Measurements from ENCODE around the gene NFIX. TPM values are rescaled to one million over a fixed set of nuclear protein-coding genes. Genes with fewer than 3 reads are reported as not detected.
A peak's percentile ranks its signal among the peaks of the same experiment; 100 is the strongest.

Gene NFIX
- total RNA-seq, 1 experiment from 2014 or later = 144 TPM

DNA sequence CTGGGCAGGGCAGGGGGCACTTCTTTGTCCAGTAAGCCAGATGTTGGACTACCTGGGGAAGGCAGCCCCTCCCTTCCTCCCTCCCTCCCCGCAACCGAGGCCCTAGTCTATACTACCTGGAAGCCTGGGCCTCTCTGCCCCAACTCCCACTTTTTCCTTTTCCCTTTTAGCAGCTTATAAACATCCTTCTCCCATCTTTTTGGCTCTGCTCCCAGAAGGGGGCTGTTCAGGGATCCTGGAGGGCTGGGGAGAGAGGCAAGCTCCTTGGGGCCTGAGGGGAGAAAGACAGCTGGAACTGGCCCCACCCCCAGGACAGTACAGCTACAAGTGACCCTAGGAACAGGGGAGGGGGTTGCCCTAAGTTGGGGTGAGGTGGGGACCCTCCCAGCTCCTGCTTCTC is 62.5 kb downstream of the NFIX start:
- Histone ChIP-seq H3K27ac (ENCODE audit: low read length) (peak overlapping the region; percentile 99), H3K4me3 (ENCODE audit: low read depth in 2 of 2, low read length in 2 of 2) (no peak overlapping the region), H3K27me3 (ENCODE audit: control insufficient read depth, insufficient read depth, low read length) (no peaks in the 10 kb centered on the region), H3K36me3 (ENCODE audit: control insufficient read depth, insufficient read depth, low read length) (no peaks in the 10 kb centered on the region), H3K9me3 (ENCODE audit: control insufficient read depth, insufficient read depth, low read depth, low read length) (no peaks in the 10 kb centered on the region), H3K4me1 (ENCODE audit: control insufficient read depth, insufficient read depth, low read length) (peaks cover 95% of the 10 kb centered on the region)
- TF ChIP-seq, protein P1, sequence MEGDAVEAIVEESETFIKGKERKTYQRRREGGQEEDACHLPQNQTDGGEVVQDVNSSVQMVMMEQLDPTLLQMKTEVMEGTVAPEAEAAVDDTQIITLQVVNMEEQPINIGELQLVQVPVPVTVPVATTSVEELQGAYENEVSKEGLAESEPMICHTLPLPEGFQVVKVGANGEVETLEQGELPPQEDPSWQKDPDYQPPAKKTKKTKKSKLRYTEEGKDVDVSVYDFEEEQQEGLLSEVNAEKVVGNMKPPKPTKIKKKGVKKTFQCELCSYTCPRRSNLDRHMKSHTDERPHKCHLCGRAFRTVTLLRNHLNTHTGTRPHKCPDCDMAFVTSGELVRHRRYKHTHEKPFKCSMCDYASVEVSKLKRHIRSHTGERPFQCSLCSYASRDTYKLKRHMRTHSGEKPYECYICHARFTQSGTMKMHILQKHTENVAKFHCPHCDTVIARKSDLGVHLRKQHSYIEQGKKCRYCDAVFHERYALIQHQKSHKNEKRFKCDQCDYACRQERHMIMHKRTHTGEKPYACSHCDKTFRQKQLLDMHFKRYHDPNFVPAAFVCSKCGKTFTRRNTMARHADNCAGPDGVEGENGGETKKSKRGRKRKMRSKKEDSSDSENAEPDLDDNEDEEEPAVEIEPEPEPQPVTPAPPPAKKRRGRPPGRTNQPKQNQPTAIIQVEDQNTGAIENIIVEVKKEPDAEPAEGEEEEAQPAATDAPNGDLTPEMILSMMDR (IDR thresholded peaks at IDR 0.05) = no peak
- TF ChIP-seq TCF7L2 (IDR thresholded peaks at IDR 0.05; ENCODE audit: low read depth, low read length) (no peak), SIN3A (IDR thresholded peaks at IDR 0.05; ENCODE audit: borderline replicate concordance, insufficient read depth, low read depth, low read length) (no peak), POLR2AphosphoS5 (IDR thresholded peaks at IDR 0.05; ENCODE audit: low read depth, low read length) (no peak)
- TF ChIP-seq, protein P2, sequence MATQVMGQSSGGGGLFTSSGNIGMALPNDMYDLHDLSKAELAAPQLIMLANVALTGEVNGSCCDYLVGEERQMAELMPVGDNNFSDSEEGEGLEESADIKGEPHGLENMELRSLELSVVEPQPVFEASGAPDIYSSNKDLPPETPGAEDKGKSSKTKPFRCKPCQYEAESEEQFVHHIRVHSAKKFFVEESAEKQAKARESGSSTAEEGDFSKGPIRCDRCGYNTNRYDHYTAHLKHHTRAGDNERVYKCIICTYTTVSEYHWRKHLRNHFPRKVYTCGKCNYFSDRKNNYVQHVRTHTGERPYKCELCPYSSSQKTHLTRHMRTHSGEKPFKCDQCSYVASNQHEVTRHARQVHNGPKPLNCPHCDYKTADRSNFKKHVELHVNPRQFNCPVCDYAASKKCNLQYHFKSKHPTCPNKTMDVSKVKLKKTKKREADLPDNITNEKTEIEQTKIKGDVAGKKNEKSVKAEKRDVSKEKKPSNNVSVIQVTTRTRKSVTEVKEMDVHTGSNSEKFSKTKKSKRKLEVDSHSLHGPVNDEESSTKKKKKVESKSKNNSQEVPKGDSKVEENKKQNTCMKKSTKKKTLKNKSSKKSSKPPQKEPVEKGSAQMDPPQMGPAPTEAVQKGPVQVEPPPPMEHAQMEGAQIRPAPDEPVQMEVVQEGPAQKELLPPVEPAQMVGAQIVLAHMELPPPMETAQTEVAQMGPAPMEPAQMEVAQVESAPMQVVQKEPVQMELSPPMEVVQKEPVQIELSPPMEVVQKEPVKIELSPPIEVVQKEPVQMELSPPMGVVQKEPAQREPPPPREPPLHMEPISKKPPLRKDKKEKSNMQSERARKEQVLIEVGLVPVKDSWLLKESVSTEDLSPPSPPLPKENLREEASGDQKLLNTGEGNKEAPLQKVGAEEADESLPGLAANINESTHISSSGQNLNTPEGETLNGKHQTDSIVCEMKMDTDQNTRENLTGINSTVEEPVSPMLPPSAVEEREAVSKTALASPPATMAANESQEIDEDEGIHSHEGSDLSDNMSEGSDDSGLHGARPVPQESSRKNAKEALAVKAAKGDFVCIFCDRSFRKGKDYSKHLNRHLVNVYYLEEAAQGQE (IDR thresholded peaks at IDR 0.05; ENCODE audit: insufficient read depth in 1 of 2, low read depth in 2 of 2, low read length in 1 of 2) = no peak
- in situ Hi-C loops (cut with HindIII; ENCODE audit: low pct_unique_long_range_greater_than_20kb, low sequenced_read_pairs) = no loop called here
- POLR2A ChIA-PET = interaction anchor here (0.6 to 1.6 kb wide), 2 partner anchors 21 to 47 kb away, joined by 3 to 8 read pairs; no protein-coding TSS in a partner anchor
- no peak for DNase-seq (ENCODE audit: low read depth, low spot score)
- intact Hi-C loops (cut with micrococcal nuclease; ENCODE audit: unreplicated experiment) = loop anchor here (5.0 kb wide), 1 partner anchor 35 kb away; no protein-coding TSS in a partner anchor
- no peak for ATAC-seq
- CTCF ChIA-PET = interaction anchor here (0.6 to 1.3 kb wide), 2 partner anchors 50 to 80 kb away, joined by 4 read pairs; no protein-coding TSS in a partner anchor
- no TSS peak for BruUV-seq (replicated peaks)

DNA sequence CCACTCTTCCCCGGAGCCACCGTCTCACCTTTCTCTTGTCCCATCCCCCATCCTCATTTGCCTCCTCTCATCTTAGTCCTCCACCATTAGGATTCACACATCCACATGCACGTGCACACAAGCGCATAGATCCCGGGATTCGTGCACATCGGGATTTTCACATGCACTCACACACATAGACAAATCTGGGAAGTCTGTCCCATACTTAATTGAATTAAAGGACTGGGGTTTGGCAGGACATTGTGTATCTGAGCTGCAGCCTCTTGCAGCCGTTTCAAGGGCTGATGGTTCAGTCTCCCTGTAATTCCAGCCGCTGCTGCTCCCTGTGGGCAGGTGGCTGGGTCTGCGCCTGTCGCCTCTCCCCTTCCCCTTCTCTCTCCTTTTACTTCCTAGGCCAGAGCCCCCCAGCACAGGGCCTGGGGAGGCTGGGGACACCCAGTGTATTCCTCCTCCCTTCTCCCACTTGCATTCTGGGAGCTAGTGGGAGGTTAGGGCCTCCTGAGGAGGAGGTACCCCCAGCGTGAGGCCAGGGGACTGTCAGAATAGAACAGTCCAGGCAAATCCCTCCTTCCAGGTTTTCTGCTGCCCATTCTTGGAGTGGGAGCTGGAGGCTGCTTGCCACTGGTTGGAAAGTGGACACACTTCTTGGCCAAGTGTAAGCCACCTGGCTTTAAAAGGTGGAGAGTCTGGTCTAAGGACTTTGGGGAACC is 63.8 kb downstream of the NFIX start:
- no TSS peak for BruUV-seq (replicated peaks)
- H3K27me3 ChIP-seq (ENCODE audit: control insufficient read depth, insufficient read depth, low read length) = no peaks in the 10 kb centered on the region
- ChIA-PET CTCF (interaction anchor here (0.7 to 1.2 kb wide), 2 partner anchors 25 kb away, joined by 3 to 4 read pairs; no protein-coding TSS in a partner anchor), POLR2A (no interaction called here)
- no peak overlapping the region for H3K4me3 ChIP-seq (ENCODE audit: low read depth in 2 of 2, low read length in 2 of 2)
- in situ Hi-C loops (cut with HindIII; ENCODE audit: low pct_unique_long_range_greater_than_20kb, low sequenced_read_pairs) (no loop called here), intact Hi-C loops (cut with micrococcal nuclease; ENCODE audit: unreplicated experiment) (loop anchor here (5.0 kb wide), 1 partner anchor 37 kb away; no protein-coding TSS in a partner anchor)
- DNase-seq (ENCODE audit: low read depth, low spot score) = no peak
- peaks cover 94% of the 10 kb centered on the region for H3K4me1 ChIP-seq (ENCODE audit: control insufficient read depth, insufficient read depth, low read length)
- no peaks in the 10 kb centered on the region for H3K9me3 ChIP-seq (ENCODE audit: control insufficient read depth, insufficient read depth, low read depth, low read length)
- no peak for TF ChIP-seq POLR2AphosphoS5 (IDR thresholded peaks at IDR 0.05; ENCODE audit: low read depth, low read length)
- no peak for TF ChIP-seq TCF7L2 (IDR thresholded peaks at IDR 0.05; ENCODE audit: low read depth, low read length)
- TF ChIP-seq, protein P1 (IDR thresholded peaks at IDR 0.05) = no peak
- TF ChIP-seq, protein P2 (IDR thresholded peaks at IDR 0.05; ENCODE audit: insufficient read depth in 1 of 2, low read depth in 2 of 2, low read length in 1 of 2) = no peak
- TF ChIP-seq SIN3A (IDR thresholded peaks at IDR 0.05; ENCODE audit: borderline replicate concordance, insufficient read depth, low read depth, low read length) = no peak
- H3K27ac ChIP-seq (ENCODE audit: low read length) = peak overlapping the region; percentile 99
- ATAC-seq = no peak
- no peaks in the 10 kb centered on the region for H3K36me3 ChIP-seq (ENCODE audit: control insufficient read depth, insufficient read depth, low read length)

All from Panc1 (cell line).